ENCODE results near the gene MAPK8IP1.

The MAPK8IP1 gene

DNA sequence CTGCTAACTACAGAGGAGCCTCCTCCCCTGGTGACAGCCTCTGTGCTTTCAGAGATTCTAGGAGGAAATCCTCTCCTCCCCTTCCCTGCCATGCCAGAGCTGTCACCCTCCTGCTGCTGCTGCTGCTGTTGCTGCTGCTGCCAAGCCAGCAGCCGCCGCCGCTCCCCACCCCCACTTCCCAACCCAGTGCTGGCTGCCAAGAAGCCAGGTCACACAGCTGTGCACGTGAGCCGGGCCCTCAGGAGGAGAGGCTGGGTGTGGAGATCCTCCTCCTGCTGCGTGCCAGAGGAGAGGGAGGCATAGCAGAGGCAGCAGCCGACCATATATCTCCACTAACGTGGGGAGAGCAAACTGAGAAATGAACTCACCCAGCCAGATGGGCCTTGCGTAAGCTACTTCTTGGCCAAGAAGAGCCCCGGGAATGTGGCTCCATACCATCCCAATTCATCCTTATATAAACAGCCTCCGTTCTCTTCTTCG, 25.8 kb upstream of the MAPK8IP1 start:
- in situ Hi-C loops (cut with MboI; ENCODE audit: low sequenced_read_pairs), result no loop called here

DNA sequence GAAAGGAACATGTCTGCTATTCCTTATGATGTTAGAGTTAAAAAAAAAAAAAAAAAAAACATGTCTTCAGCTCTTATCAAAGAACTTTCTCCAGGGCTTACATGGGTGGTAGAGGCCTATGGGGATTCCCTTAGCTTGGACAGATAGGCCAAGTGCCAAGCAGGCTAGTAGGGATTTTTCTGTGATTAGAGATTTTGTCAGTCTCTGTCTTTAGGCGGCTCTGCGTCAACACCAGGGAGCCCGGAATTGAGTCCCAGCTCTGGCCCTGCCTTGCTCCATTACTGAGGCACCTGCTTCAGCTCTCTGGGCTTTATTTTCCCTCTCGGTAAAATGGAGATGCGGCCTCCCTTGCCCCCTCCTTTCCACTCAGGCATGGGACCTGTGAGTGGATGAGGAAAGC, 25.1 kb upstream of the MAPK8IP1 start:
- in situ Hi-C loops (cut with MboI; ENCODE audit: low sequenced_read_pairs), result no loop called here

- in situ Hi-C loops (cut with MboI; ENCODE audit: low sequenced_read_pairs), result no loop called here
These were observed 24.5 kb upstream of the MAPK8IP1 start for GRCh38 chr11:45860764-45861510.

DNA sequence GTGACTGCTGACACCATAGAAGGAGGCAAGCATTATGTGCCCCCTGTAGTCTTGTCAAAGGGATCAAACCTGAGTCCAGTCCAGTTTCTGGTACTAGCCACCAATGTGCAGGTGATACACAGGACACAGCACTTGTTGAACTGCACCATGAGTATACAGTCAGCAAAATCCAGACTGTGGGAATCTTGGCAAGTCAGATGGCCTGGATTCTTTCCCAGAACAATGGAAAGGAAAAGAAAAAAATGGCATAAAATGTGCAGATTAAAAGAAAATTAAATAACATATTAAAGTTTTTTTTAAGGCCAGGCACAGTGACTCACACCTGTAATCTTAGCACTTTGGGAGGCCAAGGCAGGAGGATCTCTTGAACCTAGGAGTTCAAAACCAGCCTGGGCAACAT, 21.4 kb upstream of the MAPK8IP1 start:
- in situ Hi-C loops (cut with MboI; ENCODE audit: low sequenced_read_pairs), result no loop called here

GRCh38 chr11:45869551-45869950, 15.9 kb upstream of the MAPK8IP1 start:
- in situ Hi-C loops (cut with MboI; ENCODE audit: low sequenced_read_pairs), result no loop called here

DNA sequence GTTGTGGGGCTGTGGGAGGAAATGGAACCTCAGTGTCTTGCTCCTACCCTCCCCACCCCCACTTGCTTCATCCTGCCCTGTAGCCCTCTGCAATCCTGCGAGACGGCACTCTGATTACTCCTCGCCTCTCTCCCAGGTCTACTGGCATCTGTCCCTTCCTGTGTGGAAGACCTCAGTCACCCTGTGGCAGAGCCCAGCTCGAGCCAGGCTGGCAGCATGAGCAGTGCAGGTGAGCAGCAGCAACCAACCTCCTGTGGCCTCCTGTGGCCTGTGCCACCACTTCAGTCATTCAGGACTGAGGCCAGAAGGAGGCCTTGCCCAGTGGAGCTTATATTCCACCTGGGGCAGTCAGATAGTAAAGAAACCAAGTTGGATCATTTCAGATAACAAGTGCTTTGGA, 14.7 kb upstream of the MAPK8IP1 start:
- in situ Hi-C loops (cut with MboI; ENCODE audit: low sequenced_read_pairs), result no loop called here

DNA sequence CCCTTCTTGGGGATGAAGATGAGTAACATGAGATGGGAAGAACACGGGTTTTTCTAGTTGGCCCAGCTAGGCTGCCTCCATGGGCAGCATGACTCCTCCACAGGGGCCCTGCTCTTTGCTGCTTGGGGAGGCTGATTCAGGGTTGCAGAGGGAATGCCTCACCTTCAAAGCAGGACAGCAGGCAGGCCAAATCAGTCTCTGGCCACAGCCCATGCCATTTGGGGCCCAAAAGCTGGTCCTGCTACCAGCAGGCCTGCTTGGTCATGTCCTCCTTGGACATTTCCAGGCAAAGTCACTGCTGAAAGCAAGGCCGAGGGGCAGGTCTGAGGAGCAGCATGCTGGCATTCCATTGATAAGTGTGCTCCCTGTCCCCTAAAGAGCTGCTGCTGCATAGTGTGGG, 13.8 kb upstream of the MAPK8IP1 start:
- in situ Hi-C loops (cut with MboI; ENCODE audit: low sequenced_read_pairs), result no loop called here

GRCh38 chr11:45872651-45873356, 12.6 kb upstream of the MAPK8IP1 start:
- in situ Hi-C loops (cut with MboI; ENCODE audit: low sequenced_read_pairs), result no loop called here

- in situ Hi-C loops (cut with MboI; ENCODE audit: low sequenced_read_pairs), result no loop called here
These were observed 9.1 kb upstream of the MAPK8IP1 start for GRCh38 chr11:45876401-45876800.

DNA sequence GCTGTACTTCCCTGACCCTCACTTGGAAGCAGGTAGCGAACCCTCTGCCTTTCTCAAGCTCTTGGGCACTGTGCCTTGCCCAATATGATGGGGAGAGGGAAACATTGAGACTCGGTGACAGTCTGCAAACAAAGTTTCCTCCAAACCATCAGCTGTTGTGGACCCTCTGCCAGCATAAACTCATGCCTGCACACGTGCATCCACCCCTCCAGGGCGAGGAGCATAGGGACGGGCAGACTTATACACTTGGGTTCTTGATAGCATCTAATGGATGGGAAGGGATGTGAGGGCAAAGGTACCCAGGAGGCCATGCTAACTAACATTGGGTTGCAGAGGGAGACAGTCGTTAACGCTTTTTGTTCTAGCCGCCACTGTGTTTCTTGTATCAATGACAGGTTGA, 8.2 kb upstream of the MAPK8IP1 start:
- in situ Hi-C loops (cut with MboI; ENCODE audit: low sequenced_read_pairs), result no loop called here

- in situ Hi-C loops (cut with MboI; ENCODE audit: low sequenced_read_pairs), result no loop called here
These were observed 7.6 kb upstream of the MAPK8IP1 start for GRCh38 chr11:45877845-45878244.

DNA sequence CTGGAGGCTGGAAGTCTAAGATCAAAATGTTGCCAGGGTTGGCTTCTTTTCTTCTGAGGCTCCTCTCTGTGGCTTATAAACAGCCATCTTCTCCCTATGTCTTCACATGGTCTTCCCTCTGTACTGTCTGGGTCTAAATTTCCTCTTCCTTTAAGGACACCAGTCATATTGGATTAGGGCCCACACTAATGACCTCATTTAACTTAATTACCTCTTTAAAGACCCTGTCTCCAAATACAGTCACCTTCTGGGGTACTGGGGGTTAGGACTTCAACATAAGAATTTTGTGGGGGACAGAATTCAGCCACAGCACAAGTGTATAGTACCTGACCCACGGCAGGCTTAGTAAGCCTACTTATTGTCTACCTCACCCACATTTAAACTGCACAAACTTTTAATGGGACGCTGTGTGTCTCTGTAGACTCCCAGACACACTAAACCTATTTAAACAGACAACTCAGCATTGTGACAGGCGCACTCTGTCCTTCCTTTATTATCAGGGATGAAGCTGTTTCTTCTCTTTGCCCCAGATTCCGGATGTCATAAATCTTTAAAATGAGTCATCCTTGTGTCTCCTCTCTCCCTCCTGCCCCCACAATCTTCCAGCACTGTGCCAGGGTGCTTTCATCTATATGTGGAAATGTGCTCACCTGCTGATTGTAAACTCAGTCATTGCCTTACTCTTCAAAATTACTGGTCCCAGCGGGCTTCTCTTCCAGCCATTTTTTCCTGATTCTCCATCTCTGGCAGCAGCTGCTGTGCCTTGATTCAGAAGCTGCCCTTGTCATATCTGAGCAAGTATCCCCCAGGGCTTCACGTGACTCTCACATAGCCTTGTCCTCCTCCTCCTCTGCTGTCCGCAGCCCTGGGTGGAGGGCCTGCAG, 5.4 kb upstream of the MAPK8IP1 start:
- in situ Hi-C loops (cut with MboI; ENCODE audit: low sequenced_read_pairs), result no loop called here

- in situ Hi-C loops (cut with MboI; ENCODE audit: low sequenced_read_pairs), result no loop called here
These were observed 4.5 kb upstream of the MAPK8IP1 start for GRCh38 chr11:45880772-45881570.

DNA sequence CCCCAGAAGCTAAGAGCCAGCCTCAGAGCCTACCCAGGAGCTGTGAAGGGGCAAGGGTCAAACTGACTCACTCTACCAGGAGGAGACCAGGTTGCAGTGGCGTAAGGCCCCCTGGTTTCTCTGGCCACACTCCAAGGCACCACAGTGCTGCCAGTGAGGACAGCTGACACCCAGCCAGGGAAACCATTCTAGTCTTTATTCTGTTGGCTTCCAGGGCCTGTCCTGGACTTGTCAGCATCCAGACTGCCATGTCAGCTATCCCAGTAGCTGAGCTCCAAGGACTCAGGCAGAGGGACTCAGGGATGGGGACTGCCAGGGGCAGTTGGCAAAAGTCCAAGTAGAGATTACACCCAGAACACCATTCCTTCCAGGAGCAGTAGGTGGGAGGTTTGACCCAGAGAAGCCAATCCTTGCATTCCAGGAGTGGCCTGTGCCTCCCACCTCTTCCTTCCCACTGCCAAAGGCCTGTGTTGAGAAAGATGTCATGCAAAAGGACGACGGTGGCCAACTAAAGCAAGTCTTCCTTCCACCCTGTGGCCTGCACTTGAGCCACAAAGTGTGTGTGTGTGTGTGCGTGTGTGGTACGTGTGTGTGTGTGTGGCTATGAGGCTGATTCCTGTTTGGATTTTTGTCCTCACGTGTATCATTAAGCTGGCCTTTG, 3.6 kb upstream of the MAPK8IP1 start:
- in situ Hi-C loops (cut with MboI; ENCODE audit: low sequenced_read_pairs), result no loop called here

DNA sequence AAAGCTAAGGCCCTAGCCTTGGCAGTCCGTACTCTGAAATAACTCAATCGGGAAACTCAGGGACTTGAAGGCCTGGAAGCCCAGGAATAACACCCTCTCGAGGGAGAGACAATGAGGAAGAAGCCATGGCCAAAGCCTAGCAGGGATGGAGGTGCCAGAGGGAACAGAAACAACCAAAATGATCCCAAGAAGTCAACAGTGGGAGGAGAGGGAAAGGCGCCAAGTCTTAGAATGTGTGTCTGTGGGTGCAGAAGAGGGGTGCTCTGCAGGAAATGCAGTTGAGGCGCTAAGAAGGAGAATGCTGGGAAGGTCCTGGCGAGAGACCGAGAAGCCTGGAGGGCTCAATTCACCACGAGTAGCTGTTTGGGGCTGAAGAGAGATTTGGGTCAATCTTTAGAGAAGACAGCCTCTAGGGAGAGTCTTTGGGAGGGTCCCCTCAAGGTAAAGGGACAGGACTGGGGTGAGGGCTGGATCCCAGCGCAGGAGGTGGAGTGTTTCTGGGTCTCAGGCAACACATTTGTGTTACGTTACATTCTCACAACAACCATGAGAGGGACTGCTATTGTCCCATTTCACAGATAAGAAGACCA, 760 bp upstream of the MAPK8IP1 start:
- in situ Hi-C loops (cut with MboI; ENCODE audit: low sequenced_read_pairs), result no loop called here

DNA sequence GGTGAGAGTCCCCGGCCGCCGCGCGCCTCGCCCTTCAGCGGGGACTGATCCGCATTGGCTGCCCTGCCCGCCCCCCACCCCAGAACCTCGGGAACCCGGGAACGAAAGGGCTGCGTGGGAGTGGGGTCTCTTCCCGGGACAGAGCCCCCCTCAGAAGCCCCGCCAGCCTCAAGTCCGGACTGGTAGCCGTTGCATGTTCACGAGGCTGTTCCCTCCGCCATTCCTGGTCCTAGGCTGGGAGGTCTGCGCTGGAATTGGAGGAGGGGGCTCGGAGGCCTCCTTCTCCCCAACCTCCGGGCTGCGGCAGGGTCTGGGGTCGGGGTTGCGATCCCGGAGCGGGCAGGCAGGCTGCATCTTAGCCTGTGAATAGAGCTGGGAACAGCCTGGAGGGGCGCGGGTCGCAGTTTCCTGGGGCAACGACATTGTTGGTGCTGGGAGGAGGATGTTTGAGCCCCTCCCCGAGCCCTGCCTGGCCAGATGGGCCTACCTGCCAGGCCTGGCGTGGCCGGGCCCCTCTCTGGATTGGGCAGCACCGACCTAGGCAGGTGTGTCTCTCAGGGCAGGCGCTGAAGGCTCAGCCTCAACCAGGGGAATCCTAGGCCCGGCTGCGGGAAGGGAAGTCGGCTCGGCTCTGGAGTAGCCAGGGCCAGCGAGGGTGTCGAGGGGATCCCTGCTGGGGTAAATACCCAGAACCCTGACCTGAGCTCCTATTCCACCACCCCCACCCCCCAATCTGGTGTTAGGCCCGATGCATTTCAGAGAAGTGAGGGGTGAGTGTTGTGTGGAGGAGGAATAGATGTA, 670 bp downstream of the MAPK8IP1 start:
- in situ Hi-C loops (cut with MboI; ENCODE audit: low sequenced_read_pairs), result no loop called here

- in situ Hi-C loops (cut with MboI; ENCODE audit: low sequenced_read_pairs), result no loop called here
These were observed 1.5 kb downstream of the MAPK8IP1 start for GRCh38 chr11:45886816-45887520.

- in situ Hi-C loops (cut with MboI; ENCODE audit: low sequenced_read_pairs), result no loop called here
These were observed 2.1 kb downstream of the MAPK8IP1 start for GRCh38 chr11:45887587-45887986.
